ENCODE measurements around the gene GALM. TPM values are rescaled to one million over a fixed set of nuclear protein-coding genes. Genes with fewer than 3 reads are reported as not detected.

Gene GALM
- total and polyA plus RNA-seq, 2 donors (not counting 3 experiments of a cell fraction or from before 2014, with no cell fraction given): 4.8 to 6.1 TPM

DNA sequence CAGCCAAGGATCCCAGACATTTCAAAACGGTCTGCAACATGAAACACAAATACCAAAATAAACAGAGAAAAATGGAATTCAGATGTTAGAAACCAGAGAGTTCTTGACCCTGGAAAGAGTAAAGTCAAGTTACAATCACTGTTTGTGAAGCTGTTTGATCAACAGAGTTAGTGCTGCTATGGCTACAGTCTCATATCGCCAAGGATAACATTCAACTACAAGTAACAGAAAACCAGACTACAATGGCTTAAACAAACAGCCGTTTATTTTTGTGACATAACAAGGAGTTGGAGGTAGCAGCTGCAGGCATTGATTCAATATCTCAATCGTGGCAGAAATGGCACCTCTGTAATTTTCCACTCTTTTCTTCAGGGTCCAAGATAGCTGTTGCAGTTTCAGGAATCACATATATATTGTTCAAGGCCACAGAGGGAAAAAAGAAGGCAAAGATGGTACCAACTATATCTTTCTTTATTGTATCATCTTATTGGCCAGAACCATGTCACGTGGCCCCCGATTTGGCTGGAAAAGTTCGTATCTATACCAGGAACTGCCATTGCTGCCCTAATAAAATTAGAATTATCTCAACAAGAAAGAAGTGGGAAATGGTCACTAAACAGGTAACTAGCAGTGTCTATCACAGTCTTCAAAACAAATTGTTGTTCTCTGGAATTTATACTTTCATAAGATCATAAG is 45.5 kb upstream of the GALM start:
- no peaks in the 10 kb centered on the region for H4K20me1 ChIP-seq (replicated peaks; ENCODE audit: control insufficient read depth, extremely low read depth, insufficient read depth, low read length)
- H3K36me3 ChIP-seq (ENCODE audit: control insufficient read depth in 2 of 2, extremely low read depth in 1 of 2, insufficient read depth in 2 of 2, low read length in 2 of 2): no peaks in the 10 kb centered on the region
- FAIRE-seq (peak; percentile 46), DNase-seq (ENCODE audit: low read depth, low spot score) (peak; percentile 74)
- H3K79me2 ChIP-seq (ENCODE audit: control insufficient read depth, insufficient read depth, low read length): no peaks in the 10 kb centered on the region
- TF ChIP-seq FOS (IDR thresholded peaks at IDR 0.05; ENCODE audit: borderline replicate concordance, insufficient read depth, low read length): no peak
- TF ChIP-seq GATA2 (IDR thresholded peaks at IDR 0.05; ENCODE audit: insufficient read depth, insufficient read length, low read depth, low read length): no peak
- TF ChIP-seq JUN (IDR thresholded peaks at IDR 0.05; ENCODE audit: borderline replicate concordance, insufficient read depth, insufficient read length, low read depth): no peak
- no peak for TF ChIP-seq EZH2 (IDR thresholded peaks at IDR 0.05; ENCODE audit: borderline replicate concordance, low read depth, low read length, severe bottlenecking)
- TF ChIP-seq POLR2AphosphoS5 (IDR thresholded peaks at IDR 0.05; ENCODE audit: insufficient read depth, low read depth, low read length): no peak
- TF ChIP-seq, protein P1, sequence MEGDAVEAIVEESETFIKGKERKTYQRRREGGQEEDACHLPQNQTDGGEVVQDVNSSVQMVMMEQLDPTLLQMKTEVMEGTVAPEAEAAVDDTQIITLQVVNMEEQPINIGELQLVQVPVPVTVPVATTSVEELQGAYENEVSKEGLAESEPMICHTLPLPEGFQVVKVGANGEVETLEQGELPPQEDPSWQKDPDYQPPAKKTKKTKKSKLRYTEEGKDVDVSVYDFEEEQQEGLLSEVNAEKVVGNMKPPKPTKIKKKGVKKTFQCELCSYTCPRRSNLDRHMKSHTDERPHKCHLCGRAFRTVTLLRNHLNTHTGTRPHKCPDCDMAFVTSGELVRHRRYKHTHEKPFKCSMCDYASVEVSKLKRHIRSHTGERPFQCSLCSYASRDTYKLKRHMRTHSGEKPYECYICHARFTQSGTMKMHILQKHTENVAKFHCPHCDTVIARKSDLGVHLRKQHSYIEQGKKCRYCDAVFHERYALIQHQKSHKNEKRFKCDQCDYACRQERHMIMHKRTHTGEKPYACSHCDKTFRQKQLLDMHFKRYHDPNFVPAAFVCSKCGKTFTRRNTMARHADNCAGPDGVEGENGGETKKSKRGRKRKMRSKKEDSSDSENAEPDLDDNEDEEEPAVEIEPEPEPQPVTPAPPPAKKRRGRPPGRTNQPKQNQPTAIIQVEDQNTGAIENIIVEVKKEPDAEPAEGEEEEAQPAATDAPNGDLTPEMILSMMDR (IDR thresholded peaks at IDR 0.05; ENCODE audit: extremely low read depth in 1 of 2, insufficient read depth in 1 of 2, low read depth in 1 of 2, low read length in 2 of 2): no peak
- TF ChIP-seq, protein P2, sequence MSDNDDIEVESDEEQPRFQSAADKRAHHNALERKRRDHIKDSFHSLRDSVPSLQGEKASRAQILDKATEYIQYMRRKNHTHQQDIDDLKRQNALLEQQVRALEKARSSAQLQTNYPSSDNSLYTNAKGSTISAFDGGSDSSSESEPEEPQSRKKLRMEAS (IDR thresholded peaks at IDR 0.05; ENCODE audit: insufficient read depth, insufficient read length): no peak
- TF ChIP-seq MYC (IDR thresholded peaks at IDR 0.05; ENCODE audit: low read depth, low read length): no peak
- TF ChIP-seq POLR2A (IDR thresholded peaks at IDR 0.05; ENCODE audit: low read depth, low read length): no peak
- ChIA-PET POLR2A (no interaction called here), CTCF (interaction anchor here (3.5 kb wide), 1 partner anchor 16 kb away, joined by 15 read pairs; the partner anchor contains the start of gene HNRNPLL)
- no peaks in the 10 kb centered on the region for H3K4me1 ChIP-seq (ENCODE audit: control insufficient read depth, extremely low read depth, insufficient read depth, low read length)
- no peak overlapping the region for H3K27ac ChIP-seq (ENCODE audit: insufficient read depth, low read depth, low read length)
- intact Hi-C loops (cut with micrococcal nuclease) (no loop called here), dilution Hi-C loops (cut with MboI; ENCODE audit: extremely low pct_ligation_motif_present, low sequenced_read_pairs) (no loop called here)
- H3K9ac ChIP-seq (replicated peaks; ENCODE audit: extremely low read depth, insufficient read depth, low read length): no peak overlapping the region
- H3K9me3 ChIP-seq (replicated peaks; ENCODE audit: control insufficient read depth, insufficient read depth, low read length): no peaks in the 10 kb centered on the region
- no peak overlapping the region for H2AFZ ChIP-seq (ENCODE audit: low read depth, low read length)
- no peaks in the 10 kb centered on the region for H3K9me1 ChIP-seq (replicated peaks; ENCODE audit: control insufficient read depth, extremely low read depth, insufficient read depth, low read length)
- no TSS peak for BruUV-seq (replicated peaks)
- peaks cover 1 to 5% of the 10 kb centered on the region in 2 experiments for H3K27me3 ChIP-seq (ENCODE audit: control insufficient read depth in 2 of 2, insufficient read depth in 2 of 2, low read length in 2 of 2)
- no peak overlapping the region for H3K4me3 ChIP-seq (replicated peaks in 1 of 3; ENCODE audit: insufficient read depth in 1 of 3, low read depth in 1 of 3, low read length in 3 of 3)
- H3K4me2 ChIP-seq (ENCODE audit: insufficient read depth, low read length): no peak overlapping the region

Measured in endothelial cell of umbilical vein (primary cell).